Activated CD4-positive, alpha-beta T cell treated with anti-CD3 and anti-CD28 coated beads for 48 hours (primary cell): ENCODE measurements around the gene GART.

Experiments
- DNase-seq: peaks from one replicate; pipeline ENCODE4 v3.0.0-alpha.2; 2020

GART gene

DNA sequence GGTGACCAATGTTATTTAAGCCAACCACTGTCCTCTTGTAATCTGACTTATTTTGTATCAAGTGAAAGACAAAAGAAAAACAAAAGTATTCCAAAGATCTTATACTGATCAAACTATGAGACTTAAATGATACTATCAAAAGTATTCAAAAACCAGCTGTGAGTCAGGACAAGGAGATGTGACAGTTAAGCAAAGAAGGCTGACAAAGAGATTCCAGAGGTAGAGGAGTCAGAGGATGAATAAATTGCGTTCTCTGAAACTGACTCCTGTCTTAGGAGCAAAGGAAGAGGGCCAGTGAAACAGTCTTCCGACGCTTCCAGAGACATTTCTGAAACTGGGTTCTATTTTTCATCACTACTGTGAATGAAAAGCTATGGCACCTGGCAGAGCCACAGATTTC, 83.1 kb downstream of the GART start:
- no peak for DNase-seq

DNA sequence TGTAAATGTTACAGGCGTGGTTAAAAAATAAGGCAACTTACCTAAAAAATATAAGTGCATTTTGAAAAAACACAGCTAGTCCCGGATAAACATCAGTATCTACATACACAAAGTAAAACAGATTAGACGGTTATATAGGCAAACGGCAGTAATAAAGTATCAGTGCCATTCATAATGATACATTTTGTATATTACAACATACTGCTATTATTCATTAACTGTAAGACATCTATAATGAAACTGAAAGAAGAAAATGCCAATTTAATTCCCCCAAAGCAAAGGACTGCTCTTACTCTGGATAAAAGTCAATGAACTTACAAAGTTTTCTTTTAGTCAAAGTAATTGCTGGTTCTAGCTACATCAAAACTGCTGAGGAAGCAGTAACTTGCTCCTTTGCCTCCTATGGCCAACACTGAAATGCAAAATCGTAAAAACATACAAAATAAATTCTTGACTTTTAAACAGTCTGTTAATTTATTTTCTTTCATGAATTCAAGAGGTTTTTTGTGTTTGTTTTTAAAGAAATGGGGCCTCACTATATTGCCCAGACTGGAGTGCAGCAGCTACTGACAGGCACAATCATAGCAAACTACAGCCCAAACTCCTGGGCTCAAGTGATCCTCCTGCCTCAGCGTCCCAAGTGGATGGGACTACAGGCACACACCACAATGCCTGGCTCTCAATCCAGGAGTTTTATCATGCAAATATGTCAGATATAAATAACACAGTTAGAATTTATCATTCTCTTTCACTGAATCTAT, 86.1 kb downstream of the GART start:
- DNase-seq, result no peak
